HCEC 1CT (cell line): ENCODE measurements around the gene TRIM64C.
"Not testable (repeated sequence)": the region's sequence is repeated elsewhere in the genome, so short reads cannot be mapped to it uniquely, and the experiment has no call there.

ENCODE experiments used
- DNase-seq: peaks from one replicate; pipeline ENCODE4 v3.0.0-alpha.2; 2017

The TRIM64C gene

GRCh38 chr11:49059012-49059411, at the start of gene TRIM64C:
TSS of gene TRIM64C (minus strand) at chr11:49059112. CDS start at chr11:49059112, 0 bp downstream.
- not testable (repeated sequence) for DNase-seq

GRCh38 chr11:49102356-49102755, 43.4 kb upstream of the TRIM64C start:
- not testable (repeated sequence) for DNase-seq

DNA sequence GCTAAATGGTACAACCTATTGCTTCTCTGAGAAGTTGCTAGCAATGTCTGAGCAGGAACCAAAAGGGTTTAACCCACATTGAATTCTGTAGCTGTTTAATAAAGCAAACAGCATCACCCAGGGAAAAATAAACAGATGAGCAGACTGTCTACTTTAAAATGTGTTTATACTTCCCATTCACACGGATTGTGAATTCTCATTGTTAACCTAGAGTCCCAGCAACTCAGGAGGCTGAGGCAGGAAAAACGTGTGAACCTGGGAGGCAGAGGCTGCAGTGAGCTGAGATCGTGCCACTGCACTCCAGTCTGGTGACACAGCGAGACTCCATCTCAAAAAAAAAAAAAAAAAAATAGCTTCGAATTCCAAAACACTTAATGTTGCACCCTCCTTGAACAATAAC, 11.0 kb upstream of the TRIM64C start:
- DNase-seq: not testable (repeated sequence)

GRCh38 chr11:49049821-49050220, 9.1 kb downstream of the TRIM64C start:
- DNase-seq: not testable (repeated sequence)

DNA sequence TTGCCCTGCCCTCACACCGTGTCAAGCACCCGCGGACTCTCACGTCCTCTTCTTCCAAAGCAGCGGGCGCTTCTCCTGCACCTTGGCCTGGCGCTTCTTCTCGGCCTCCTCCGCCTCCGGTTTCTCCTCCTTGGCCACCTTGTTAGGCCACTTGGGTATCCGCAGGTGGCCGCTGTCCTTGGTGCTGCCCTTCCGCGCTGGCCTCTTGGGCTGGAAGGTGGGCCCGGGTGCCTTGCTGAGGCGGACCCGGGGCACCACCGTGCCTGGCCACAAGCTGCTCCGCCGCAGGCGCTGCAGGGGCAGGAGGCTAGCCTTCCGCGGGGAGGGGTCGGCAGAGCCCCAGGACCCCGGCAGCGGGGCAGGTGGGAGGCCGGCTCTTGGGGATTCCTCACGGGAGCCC, 10.7 kb downstream of the TRIM64C start:
- not testable (repeated sequence) for DNase-seq

DNA sequence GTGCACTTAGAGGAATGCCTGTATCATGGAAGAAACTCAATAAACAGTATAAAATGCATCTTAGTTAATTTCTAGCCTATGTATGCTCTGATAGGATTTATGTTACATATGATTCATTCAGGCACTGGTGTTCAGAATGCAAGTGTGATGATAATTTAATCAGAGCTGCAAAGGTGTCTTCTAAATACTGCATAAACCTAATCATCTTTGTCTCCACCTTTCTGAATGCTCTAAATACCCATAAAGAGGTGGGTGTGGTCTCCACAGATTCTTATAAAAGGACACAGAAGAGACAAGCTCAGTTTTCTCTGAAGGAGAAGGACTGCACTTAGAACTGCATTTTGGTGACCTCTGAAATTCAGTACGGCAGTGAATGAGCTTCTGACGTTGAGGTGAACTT, 30.4 kb downstream of the TRIM64C start, which contains the start of gene TRIM49B:
Gene TRIM49B (plus strand): TSS at position 301 of the 400 bp plus-strand sequence. CDS start 2,777 bp downstream, outside the sequence.
- not testable (repeated sequence) for DNase-seq
